B cell (primary cell): ENCODE results near the gene HNRNPD. TPM values are rescaled to one million over a fixed set of nuclear protein-coding genes. Genes with fewer than 3 reads are reported as not detected.

Experiments
- ATAC-seq: fragments of 200-7000 bp; cut with Tn5 transposase; one replicate; pipeline ENCODE4 v1.10.0; 2021; ENCODE audit warnings: low read depth, mild to moderate bottlenecking, moderate number of reproducible peaks, moderate library complexity
- CTCF ChIA-PET: fragments of 350-600 bp; sonication (Branson Sonifier 250); formaldehyde crosslinking; loops from one replicate; lab custom pipeline; 2021; ENCODE audit warnings: antibody characterized with exemption, inconsistent platforms; lab: Charles Lee
- POLR2A ChIA-PET: fragments of 350-600 bp; sonication (Branson Sonifier 250); formaldehyde crosslinking; loops from one replicate; lab custom pipeline; 2021; ENCODE audit warnings: antibody characterized with exemption; lab: Charles Lee
- DNase-seq: peaks from one replicate; pipeline ENCODE4 v3.0.0; 2013
- H2AFZ ChIP-seq: 2 replicates; pipeline ENCODE4 v1.6.1; 2012; ENCODE audit warnings: mild to moderate bottlenecking, low read depth, low read length; ENCODE audit not compliant: insufficient read depth, poor library complexity, severe bottlenecking
- H3K27ac ChIP-seq, 2 donors: 1 replicate in 1 of 2; 2 replicates in 1 of 2; pipeline ENCODE4 v1.5.1; 2012 to 2013; ENCODE audit warnings: low read length in 2 of 2, mild to moderate bottlenecking in 2 of 2, moderate library complexity in 1 of 2
- H3K27me3 ChIP-seq, 4 experiments: fragments of 200-600 bp in 1 of 4; sonication (generic) in 1 of 4; replicated peaks in 1 of 4; 1 replicate in 2 of 4; 2 replicates in 2 of 4; pipeline versions ENCODE4 v1.6.1 to v1.7.0; 2013 to 2016; ENCODE audit warnings: low read length in 3 of 4, mild to moderate bottlenecking in 2 of 4, mixed read lengths in 1 of 4, moderate library complexity in 1 of 4; ENCODE audit not compliant: insufficient read depth in 4 of 4, control insufficient read depth in 3 of 4; ENCODE audit errors: control extremely low read depth in 1 of 4
- H3K36me3 ChIP-seq, 2 experiments: replicated peaks in 1 of 2; 1 replicate in 1 of 2; 2 replicates in 1 of 2; pipeline versions ENCODE4 v1.6.1 to v1.7.1; 2013; ENCODE audit warnings: low read length in 1 of 2; ENCODE audit not compliant: insufficient read depth in 2 of 2, control insufficient read depth in 1 of 2; ENCODE audit errors: control extremely low read depth in 1 of 2, extremely low read depth in 1 of 2
- H3K4me1 ChIP-seq, 2 donors: fragments of 200-600 bp in 1 of 2; sonication (generic) in 1 of 2; 1 replicate in 1 of 2; 2 replicates in 1 of 2; pipeline versions ENCODE4 v1.5.1 to v1.6.1; 2013 to 2017; ENCODE audit warnings: low read length in 2 of 2; ENCODE audit not compliant: control insufficient read depth in 2 of 2, insufficient read depth in 2 of 2
- H3K4me2 ChIP-seq: replicated peaks from 2 replicates; pipeline ENCODE3; 2012; ENCODE audit warnings: mild to moderate bottlenecking, low read depth, low read length; ENCODE audit not compliant: poor library complexity, severe bottlenecking
- H3K4me3 ChIP-seq, 5 experiments: fragments of 200-600 bp in 1 of 5; sonication (generic) in 1 of 5; 1 replicate in 3 of 5; 2 replicates in 2 of 5; pipeline versions ENCODE4 v1.5.1 to v1.7.0; 2011 to 2016; ENCODE audit warnings: low read length in 4 of 5, mild to moderate bottlenecking in 4 of 5, low read depth in 2 of 5, control low read depth in 1 of 5, moderate library complexity in 1 of 5; ENCODE audit not compliant: insufficient read depth in 1 of 5; ENCODE audit errors: control extremely low read depth in 1 of 5, extremely low read depth in 1 of 5
- H3K79me2 ChIP-seq: fragments of 200-600 bp; sonication (generic); one replicate; pipeline ENCODE4 v1.6.0; 2016; ENCODE audit warnings: low read length; ENCODE audit not compliant: control insufficient read depth, insufficient read depth
- H3K9ac ChIP-seq: fragments of 200-600 bp; sonication (generic); 2 replicates; pipeline ENCODE4 v1.6.1; 2017; ENCODE audit warnings: mild to moderate bottlenecking, low read length, moderate library complexity
- H3K9me3 ChIP-seq, 3 donors: one replicate each; pipeline versions ENCODE4 v1.6.1 to v1.7.1; 2013; ENCODE audit warnings: low read length in 2 of 3; ENCODE audit not compliant: control insufficient read depth in 2 of 3, insufficient read depth in 1 of 3; ENCODE audit errors: control extremely low read depth in 1 of 3
- H4K20me1 ChIP-seq: 2 replicates; pipeline ENCODE4 v1.6.0; 2012; ENCODE audit warnings: mild to moderate bottlenecking, low read length; ENCODE audit not compliant: insufficient read depth, control insufficient read depth, poor library complexity, severe bottlenecking
- H3K27ac Mint-ChIP-seq: one replicate; pipeline ENCODE4 v1.8.0; 2021; ENCODE audit warnings: mixed read lengths
- H3K27me3 Mint-ChIP-seq: one replicate; pipeline ENCODE4 v1.8.0; 2021; ENCODE audit warnings: mixed read lengths
- H3K4me1 Mint-ChIP-seq: one replicate; pipeline ENCODE4 v1.8.0; 2021; ENCODE audit warnings: mixed read lengths
- H3K4me3 Mint-ChIP-seq: one replicate; pipeline ENCODE4 v1.8.0; 2021; ENCODE audit warnings: mixed read lengths
- H3K9me3 Mint-ChIP-seq: one replicate; pipeline ENCODE4 v1.8.0; 2022; ENCODE audit warnings: mixed read lengths; ENCODE audit not compliant: insufficient read depth
- CTCF ChIP-seq: fragments of 200-600 bp; IDR thresholded peaks from one replicate; pipeline ENCODE4 v1.8.0; 2022; ENCODE audit warnings: antibody characterized with exemption, mild to moderate bottlenecking
- EZH2 ChIP-seq: IDR thresholded peaks from 2 replicates; pipeline ENCODE4 v1.6.1; 2012; ENCODE audit warnings: borderline replicate concordance, low read depth, mild to moderate bottlenecking, moderate library complexity, low read length; ENCODE audit not compliant: insufficient read depth, poor library complexity, severe bottlenecking
- WGBS: methylation state at CpG from one replicate; pipeline ENCODE4 v1.1.5; 2013; ENCODE audit warnings: missing lambda C conversion rate; ENCODE audit not compliant: insufficient coverage; 5-methylcytosine and 5-hydroxymethylcytosine counted together
- intact Hi-C: fragments of 100-400 bp; cut with micrococcal nuclease; formaldehyde crosslinking; loops from one replicate; pipeline ENCODE4 v1.10.0; 2022
- polyA plus RNA-seq: library from polyadenylated mRNA; depleted of rRNA; stranded (reverse); fragments of >200 nt; gene quantifications from 2 replicates; pipeline ENCODE4 v1.2.3, GENCODE V29; 2012
- total RNA-seq, 2 donors: library from RNA; stranded (reverse); fragments of 120-200 nt in 1 of 2; gene quantifications; 1 replicate in 1 of 2; 2 replicates in 1 of 2; pipeline versions ENCODE4 v1.2.3 to v1.2.4, GENCODE V29; 2013 to 2022

HNRNPD gene
- total and polyA plus RNA-seq, 2 donors (not counting 1 experiment from before 2014, with no cell fraction given): 120 to 280 TPM

GRCh38 chr4:82380344-82380743 is 6.6 kb upstream of the HNRNPD start:
- intact Hi-C loops: no loop called here
- 98% methylated on average over 9 of the region's 9 CpGs for WGBS
- ATAC-seq: no peak

More at GRCh38 chr4:82380344-82380743, 6.6 kb upstream of the HNRNPD start:
- H3K4me3 ChIP-seq: no peak overlapping the region
- no peak for DNase-seq
- ChIA-PET CTCF (interaction anchor here (0.6 to 2.3 kb wide), 4 partner anchors 9 to 1165 kb away, joined by 3 to 8 read pairs (median 5); no protein-coding TSS in a partner anchor), POLR2A (interaction anchor here (1.0 kb wide), 1 partner anchor 51 kb away, joined by 3 read pairs; no protein-coding TSS in a partner anchor)
- peaks cover 17 to 18% of the 10 kb centered on the region in 2 donors for H3K4me1 ChIP-seq
- H3K27ac Mint-ChIP-seq: no peak overlapping the region
- TF ChIP-seq CTCF (no peak), EZH2 (no peak)
- no peaks in the 10 kb centered on the region for H4K20me1 ChIP-seq
- H3K9me3 ChIP-seq: peaks cover 0 to 16% (median 6%) of the 10 kb centered on the region in 3 donors
- H3K27me3 ChIP-seq: no peaks in the 10 kb centered on the region
- H2AFZ ChIP-seq: no peak overlapping the region
- no peak overlapping the region for H3K27ac ChIP-seq
- H3K79me2 ChIP-seq: peaks cover 15% of the 10 kb centered on the region
- H3K9me3 Mint-ChIP-seq: no peaks in the 10 kb centered on the region
- H3K36me3 ChIP-seq: no peaks in the 10 kb centered on the region
- no peak overlapping the region for H3K9ac ChIP-seq
- no peak overlapping the region for H3K4me3 Mint-ChIP-seq
- peaks cover 25% of the 10 kb centered on the region for H3K4me1 Mint-ChIP-seq
- no peak overlapping the region for H3K4me2 ChIP-seq
- H3K27me3 Mint-ChIP-seq: no peaks in the 10 kb centered on the region
